Activated CD8-positive, alpha-beta memory T cell treated with anti-CD3 and anti-CD28 coated beads, Interleukin-2, amount 50 U/mL, for 24 hours (primary cell): ENCODE measurements around the gene ROBO1.

Source experiments
- DNase-seq: peaks from one replicate; pipeline ENCODE4 v3.0.0-alpha.2; 2020; ENCODE audit errors: extremely low read depth

ROBO1 gene

DNA sequence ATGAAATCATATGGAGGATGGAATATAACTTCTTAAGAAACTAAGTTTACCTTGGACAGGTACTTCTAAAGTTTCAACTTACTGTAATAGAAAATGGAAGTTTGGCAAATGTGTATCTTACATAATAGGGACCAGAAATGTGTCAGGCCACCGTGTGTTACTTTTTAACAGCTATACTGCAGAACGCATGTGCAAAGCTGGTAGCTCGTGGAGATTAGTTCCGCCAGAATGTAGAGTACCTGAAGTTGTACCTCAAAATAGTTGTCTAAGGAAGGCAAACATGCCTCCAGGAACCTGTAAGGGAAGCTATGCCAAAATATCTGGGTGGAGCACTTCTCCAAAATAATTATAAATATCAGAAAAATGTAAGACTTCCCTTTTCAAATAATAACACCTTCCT lies 920.6 kb downstream of the ROBO1 start:
- DNase-seq, result no peak

DNA sequence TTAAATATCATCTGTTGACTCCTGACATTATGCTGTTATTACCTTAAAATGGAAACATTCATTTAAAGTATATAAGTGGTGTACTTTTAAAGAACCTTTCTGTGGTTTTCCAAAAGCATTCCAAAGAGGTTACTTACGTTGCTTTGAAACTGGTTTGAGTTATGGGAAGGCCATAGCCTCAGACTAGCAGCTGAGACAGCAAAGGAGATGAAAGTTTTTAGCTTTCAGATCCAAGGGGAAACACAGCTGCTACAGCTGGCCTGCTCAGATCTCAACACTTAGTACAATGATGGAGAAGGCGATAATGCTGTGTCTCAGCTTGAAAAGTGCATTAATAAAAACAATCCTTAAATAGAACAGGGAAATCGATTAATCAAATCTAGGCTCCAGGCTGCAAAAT lies 921.1 kb downstream of the ROBO1 start:
- no peak for DNase-seq

DNA sequence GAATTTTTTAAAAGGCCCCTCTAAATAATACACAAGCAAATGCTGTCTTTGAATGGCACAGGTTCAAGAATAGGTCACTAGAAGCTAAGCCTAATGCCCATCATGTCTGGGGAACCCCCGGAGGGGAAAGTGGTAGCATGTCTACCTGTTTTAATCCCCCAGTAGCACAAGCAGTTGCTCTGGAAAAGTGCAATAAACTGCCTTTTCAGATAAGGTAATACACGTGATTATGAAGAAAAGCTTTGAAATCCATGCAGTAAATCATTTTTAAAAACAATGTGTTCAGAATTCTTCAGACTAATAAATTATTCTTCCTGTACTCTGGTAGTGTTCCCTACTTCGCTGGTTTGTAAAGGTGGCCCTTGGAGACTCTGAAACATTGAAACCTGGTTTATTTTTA lies 922.2 kb downstream of the ROBO1 start:
- DNase-seq, result no peak

DNA sequence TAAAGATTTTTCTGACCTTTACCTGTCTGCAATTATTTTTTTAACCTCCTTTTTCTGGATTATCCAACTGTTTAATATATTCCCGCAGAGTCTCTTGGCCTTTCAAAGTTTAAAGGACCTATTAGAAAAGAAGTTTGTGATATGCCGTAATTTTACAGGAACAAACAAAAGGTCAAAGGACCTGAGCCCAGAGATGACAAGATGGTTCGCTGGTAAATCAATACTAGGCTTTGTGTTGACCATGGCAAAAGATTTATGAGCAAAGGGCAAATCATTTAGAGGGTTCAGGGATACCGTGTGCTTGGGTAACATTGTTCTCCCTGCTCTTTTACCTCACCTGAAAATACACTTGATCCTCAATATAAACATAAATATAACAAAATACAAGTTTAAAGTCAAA lies 923.5 kb downstream of the ROBO1 start:
- DNase-seq, result no peak

DNA sequence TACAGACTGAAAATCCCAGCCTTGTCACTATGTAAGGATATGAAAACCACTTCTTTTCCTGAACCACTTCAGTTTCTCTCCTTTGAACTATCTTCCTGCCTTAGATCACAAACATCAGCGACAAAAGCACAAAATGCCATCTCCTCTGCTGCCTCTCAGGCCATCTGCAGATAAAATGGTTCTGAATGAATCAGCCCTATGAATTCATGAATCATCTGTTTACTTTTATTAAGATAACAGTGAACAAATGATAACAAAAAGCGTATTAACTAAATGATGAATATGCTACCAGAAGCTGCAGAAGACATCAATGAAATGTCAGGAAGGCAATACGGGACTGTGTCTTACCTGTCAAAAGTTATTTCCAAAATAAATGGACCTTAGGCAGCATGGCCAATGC lies 928.1 kb downstream of the ROBO1 start:
- no peak for DNase-seq

DNA sequence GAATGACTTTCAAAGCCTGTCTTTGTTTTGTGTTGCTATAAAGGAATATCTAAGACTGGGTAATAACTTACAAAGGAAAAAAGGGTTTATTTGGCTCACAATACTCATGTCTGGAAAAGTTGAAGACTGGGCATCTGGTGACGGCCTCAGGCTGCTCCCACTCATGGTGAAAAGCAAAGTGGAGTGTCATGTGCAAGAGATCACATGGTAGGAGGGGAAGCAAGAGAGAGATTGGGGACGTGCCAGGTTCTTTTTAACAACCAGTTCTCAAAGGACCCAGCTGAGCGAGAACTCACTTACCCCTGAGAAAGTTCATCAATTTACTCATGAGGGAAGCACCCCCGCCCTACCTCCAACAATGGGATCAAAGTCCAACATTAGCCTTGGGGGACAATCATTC lies 929.4 kb downstream of the ROBO1 start:
- DNase-seq, result no peak

DNA sequence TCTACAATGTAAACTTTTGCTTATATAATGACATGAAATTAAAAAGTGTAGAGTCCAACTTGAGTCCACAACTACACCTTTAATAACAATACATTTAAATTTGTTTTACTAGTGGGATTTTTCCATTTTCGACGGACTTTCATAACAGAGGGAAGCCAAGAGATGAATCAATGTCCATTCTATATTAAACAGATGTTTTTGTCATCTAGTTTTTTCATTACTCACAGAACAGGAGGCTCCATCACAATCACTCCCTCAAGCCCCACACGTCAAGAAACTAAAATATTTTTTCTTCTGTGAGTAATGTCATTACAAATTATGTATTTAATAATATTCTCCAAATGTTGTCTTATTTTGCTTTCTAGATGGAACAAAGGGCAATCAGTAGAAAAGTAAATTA lies 932.9 kb downstream of the ROBO1 start:
- no peak for DNase-seq

DNA sequence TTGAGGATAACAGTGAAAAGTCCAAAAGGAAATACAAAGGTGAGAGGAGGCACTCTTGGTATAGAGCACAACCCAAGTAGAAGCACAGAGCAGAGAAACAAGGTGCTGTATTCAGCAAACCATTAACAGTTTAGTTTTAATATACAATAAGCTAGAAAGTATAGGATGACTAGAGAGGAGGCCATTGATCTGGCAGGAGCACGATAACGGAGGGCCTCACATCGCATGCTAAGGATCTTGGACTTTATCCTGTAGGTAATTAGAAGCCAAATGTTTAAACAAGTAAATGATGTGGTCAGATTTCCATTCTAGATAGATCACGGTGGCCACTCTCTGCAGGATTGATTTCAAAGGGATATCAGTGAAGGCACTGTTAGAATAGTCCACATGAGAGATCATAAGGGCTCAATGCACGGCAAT lies 935.0 kb downstream of the ROBO1 start:
- DNase-seq, result no peak

DNA sequence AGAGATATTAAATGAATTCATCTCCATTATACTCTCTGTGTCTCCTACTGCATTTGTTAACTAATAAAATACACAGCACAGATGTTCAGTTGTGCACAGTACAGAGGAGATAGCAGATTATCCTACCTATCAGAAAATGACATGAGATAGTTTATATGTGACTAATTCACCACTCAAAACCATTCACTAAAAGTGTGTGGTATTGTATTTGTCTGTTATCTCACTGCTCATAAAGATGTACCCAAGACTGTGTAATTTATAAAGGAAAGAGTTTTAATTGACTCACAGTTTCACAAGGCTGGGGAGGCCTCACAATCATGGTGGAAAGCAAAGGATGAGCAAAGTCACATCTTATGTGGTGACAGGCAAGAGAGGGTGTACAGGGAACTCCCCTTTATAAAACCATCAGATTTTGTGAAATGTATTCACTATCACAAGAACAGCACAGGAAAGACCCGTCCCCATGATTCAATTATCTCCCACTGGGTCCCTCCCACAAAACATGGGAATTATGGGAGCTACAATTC lies 936.3 kb downstream of the ROBO1 start:
- DNase-seq, result no peak

DNA sequence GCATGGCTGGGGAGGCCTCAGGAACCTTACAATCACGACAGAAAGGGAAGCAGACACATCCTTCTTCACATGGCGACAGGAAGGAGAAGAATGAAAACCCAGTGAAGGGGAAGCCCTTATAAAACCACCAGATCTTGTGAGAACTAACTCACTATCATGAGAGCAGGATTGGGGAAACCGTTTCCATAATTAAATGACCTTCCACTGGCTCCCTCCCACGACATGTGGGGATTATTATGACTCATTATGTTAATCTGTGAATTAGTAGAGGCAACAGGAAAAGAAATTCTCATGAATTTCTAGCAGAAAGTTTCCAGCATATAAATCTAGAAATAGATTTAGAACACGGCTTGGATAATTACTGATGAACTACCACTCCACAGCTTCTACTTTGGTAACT lies 937.3 kb downstream of the ROBO1 start:
- no peak for DNase-seq

DNA sequence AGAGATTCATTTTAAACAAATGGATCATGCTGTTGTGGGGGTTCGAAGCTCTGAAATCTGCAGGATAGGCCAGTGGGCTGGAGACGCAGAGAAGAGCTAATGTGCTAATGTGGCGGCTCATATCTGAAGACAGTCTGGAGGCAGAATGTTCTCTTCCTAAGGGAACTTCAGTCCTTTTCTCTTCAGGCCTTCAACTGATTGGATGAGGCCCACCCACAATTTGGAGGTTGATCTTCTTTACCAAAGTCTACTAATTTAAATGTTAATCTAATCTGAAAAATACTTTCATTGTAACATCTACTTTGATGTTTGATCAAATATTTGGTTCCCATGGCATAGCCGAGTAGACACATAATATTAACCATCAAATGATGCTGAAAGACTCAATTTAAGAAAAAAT lies 940.2 kb downstream of the ROBO1 start:
- DNase-seq, result no peak

DNA sequence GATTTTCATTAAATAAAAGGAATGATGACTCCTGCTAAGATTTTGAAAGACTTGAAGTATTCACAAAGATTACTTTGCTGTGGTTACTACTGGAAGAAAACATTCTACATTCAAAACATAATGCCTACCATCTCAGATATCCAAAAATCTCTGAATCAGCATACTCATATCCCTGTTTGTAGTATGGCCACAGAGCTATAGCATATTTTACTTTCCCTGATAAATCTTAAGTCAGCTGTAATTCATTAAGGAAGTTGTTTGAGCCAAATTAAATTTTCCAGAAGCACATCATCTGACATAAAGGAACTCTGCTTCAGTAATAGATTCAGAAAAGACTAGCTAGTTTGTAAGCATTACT lies 942.0 kb downstream of the ROBO1 start:
- no peak for DNase-seq

DNA sequence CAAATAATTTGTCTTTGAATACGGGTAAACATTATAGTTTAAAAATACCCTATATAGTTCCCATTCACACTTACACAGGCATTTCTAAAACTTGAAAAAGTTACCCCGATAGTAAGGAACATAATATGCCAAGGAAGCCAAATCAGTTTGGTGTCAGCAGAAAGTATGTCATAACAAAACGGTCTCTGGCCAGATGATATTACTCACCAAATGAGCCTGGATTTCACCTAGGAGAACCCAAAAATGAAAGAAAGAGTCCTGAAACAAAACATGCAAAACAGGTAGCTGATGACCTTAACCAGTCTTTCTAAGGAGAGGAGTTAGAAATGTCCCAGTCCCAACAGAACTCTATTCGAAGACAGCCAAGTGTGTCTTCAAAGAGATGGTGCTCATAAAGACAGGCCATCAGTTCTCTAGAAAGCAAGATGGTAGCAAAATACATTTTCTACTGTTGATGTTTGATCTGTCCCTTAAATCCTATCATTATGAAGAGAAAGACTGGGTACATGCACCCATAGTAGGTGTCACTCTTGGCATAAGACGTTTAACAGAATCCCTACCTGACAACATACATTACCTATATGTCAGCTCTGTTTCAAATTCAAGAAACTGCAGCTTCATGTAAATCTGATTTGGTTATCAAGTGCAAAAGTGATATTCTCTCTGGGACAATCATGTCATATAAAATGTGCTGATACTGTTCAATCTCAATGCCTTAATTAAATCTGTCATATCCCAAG lies 942.5 kb downstream of the ROBO1 start:
- no peak for DNase-seq

DNA sequence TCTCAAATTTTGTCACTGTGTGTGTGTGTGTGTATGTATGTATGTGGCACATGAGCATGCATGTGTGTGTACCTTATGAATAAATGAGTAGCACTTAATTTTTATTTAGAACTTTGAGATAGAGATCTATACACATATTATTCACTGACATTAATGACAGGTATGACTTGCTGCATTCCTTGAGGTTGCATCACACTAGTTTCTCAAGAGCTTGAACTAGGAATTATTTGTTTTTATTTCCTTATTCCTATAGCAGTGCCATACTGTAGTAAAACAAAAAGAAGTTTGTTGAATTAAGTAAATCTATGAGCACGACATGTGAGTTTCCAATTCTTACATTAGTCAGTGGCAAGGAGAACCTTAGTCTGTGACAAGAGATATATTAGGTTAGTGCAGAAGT lies 943.9 kb downstream of the ROBO1 start:
- no peak for DNase-seq

DNA sequence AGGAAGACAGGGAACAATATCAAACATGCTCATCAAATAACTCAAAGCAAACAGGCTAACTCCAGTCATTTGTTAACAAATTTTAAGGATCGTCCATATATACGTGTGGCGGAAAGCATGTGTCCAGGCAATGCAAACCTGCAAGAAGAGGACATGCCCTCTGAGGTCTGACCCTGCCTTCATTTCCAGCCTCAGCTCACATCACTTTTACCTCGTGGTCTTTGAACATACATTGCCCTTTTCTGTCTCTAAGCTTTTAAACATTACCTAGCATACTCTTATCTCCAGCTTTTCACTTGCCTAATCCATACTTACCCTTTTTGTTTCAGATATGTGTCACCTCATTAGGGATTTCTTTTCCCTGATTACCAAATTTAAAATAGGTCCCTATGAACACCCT lies 944.4 kb downstream of the ROBO1 start:
- DNase-seq, result no peak

DNA sequence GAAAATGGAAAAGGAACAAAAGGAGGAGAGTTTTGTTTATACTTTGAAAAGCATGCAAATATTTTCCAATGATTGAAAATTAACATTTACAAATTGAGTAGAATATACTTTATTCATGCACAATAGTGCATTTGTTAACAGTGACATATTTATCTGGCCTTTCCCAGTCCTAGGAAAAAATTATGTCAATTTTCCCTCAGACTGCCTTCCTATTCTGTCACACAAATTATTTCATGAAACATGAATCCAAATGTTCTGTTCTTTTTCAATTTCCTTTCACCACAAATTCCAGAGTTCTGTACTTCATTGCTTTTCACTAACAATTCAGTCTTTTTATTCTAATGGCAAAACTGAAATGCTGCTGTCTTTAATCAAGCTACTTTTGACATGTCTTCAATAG lies 945.1 kb downstream of the ROBO1 start:
- DNase-seq, result no peak

DNA sequence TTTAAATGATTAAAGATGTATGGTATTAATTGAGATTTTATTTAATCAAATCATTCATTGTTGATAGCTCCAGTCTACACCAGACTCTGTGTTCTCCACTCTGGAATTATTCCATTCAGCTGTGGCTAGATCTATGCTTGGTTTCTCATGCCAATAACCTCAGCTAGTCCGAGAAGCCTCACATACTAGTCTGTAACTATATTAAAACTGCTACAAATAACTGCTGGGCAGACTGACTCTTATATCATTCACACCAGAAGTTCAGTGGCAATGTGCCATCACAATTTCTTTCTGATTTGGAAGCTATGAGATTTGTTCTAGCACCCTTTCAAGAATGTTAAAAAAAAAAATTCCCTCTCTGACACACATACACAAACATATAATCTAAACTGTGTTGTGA lies 947.3 kb downstream of the ROBO1 start:
- no peak for DNase-seq

DNA sequence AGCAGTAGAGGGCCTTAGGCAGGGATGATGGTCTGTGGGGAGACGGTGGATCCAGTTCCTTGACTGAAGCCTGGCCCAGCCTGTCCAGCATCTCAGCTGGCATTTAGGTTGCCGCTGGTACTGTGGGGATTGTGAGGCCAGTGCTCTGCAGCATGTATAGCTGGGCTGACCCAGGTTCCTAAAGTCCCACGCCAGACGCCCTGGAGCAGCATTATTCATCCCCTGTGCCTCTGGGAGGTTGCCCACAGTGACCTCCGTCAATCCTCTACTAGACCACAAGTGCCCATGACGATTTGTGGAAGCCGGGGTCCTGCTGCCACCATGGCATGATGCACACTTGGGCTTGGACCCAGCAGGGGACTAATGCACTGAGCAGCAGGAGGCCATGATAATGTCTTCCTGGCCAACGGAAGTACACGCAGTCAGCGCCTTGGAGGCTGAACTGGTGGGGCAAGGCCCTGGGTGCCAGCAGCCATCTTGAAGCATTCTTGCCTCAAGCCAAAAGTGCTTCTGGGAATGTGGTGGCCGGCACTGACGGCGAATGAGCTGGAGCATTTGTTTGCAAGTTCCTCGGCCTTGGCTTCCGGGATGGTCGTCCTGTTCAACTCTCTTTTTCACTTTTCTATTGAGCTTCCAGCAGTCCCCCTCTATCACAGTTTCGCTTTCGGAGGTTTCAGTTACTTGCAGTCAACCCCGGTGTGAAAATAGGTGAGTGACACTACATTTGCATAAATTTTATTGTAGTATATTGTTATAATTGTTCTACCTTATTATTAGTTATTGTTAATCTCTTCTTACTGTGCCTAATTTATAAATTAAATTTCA lies 949.4 kb downstream of the ROBO1 start:
- DNase-seq, result no peak

DNA sequence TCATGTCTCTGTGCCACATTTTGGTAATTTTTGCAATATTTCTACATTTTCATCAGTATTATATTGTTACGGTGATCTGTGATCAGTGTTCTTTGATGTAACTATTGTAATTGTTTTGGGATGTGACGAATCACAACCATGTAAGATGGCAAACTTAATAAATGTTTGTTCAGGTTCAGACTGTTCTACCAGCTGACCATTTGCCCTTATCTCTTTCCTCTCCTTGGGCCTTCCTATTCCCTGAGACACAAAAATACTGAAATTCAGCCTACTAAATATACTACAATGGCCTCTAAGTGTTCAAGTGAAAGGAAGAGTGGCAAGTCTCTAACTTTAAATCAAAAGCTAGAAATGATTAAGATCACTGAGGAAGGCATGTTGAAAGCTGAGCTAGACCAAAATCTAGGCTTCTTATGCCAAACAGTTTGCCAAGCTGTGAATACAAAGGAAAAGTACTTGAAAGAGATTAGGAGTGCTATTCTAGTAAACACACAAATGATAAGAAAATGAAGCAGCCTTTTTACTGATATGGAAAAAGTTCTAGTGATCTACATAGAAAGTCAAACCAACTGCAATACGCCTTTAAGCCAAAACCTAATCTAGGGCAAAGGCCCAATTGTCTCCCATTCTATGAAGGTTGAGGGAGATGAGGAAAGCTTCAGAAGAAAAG lies 952.8 kb downstream of the ROBO1 start:
- DNase-seq, result no peak

DNA sequence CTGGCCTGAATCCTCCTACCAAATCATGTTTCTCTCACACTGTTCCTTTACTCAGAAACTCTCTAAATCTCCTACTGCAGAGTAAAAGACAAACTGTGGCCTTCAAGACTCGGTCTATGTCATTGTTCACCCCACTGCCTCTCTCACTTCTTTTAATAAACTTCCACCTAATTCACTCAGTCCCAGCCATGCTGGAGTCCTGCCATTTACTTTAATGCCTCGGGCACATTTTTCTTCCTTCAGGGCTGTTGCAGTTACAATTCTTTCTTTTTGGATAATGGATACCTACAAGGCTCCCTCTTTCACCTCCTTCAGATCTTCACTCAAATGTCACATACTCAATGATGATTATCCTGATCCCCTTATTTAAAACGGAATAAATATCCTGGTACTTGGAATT lies 955.6 kb downstream of the ROBO1 start:
- DNase-seq, result no peak

DNA sequence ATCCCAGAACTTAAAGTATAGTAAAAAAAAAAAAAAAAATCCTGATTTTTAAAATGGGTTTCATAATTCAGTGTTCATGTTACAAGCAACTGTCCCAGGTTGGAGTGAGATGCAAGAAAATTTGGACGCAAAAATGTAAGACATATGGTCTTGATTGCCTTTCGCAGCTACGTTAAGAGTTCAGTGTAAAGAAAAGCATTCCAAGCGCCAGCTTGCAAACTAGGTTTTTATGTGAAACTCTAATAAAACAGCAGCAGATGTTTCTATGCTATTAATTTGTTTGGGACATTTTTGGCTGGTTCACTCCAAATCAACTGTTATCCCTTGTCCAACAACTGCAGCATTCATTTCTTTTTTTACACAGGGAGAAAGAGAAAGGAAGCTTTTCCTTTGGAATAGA lies 957.8 kb downstream of the ROBO1 start:
- DNase-seq, result no peak

DNA sequence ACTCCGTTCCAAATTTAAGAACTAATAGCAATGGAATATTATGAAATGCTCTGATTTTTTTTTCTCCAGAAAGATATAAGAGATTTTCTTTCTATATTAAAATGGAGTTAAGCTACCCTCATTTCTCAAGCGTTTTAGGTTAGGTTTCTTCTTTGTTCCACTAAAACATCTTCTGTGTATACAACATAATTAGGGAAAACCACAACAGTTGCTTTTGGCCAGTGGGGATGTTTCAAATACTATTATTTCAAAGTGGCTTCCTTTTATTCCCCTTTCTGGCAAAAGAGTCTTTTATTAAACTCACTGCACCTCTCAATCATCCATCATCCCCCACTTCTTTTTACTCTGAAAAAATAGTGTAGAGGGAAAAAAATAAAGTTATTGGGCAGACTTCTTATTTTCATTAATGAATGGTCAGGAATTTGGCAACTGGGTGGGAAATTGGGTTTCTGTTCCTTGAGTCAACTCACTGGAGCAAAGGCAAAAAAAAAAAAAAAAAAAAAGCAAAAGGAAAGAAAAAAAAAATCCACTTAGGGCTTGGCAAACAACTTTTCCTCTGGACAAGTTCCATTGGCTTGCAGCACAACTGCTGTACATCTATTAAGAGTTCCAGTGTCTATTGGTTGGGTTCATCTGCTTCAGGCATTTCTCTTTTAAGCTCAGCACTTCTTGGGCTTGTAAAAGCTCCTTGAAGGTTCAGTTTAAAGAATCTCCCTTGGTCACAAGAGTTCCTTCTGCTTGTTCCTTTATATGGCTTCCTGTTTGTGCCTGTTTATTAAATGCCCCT lies 963.4 kb downstream of the ROBO1 start:
- no peak for DNase-seq
